DND-41 (cell line): ENCODE measurements around the gene UBTD1.
"Not testable (repeated sequence)": the region's sequence is repeated elsewhere in the genome, so short reads cannot be mapped to it uniquely, and the experiment has no call there.

Source experiments
- ATAC-seq: fragments of 200-7000 bp; cut with Tn5 transposase; 3 replicates; pipeline ENCODE4 v1.9.1; 2021; ENCODE audit warnings: low read depth; ENCODE audit not compliant: insufficient read depth
- DNase-seq: peaks from one replicate; pipeline ENCODE4 v3.0.0-alpha.2; 2020
- H2AFZ ChIP-seq: 2 replicates; pipeline ENCODE4 v1.6.0; 2012; ENCODE audit warnings: low read depth, low read length
- H3K27ac ChIP-seq: 2 replicates; pipeline ENCODE4 v1.5.1; 2012; ENCODE audit warnings: low read length, inconsistent platforms
- H3K27me3 ChIP-seq: fragments of 200-600 bp; sonication (generic); 2 replicates; pipeline ENCODE4 v1.6.0; 2012; ENCODE audit warnings: low read length, mild to moderate bottlenecking, inconsistent platforms; ENCODE audit not compliant: insufficient read depth, poor library complexity
- H3K36me3 ChIP-seq: 2 replicates; pipeline ENCODE4 v1.5.1; 2012; ENCODE audit warnings: low read length, inconsistent platforms; ENCODE audit not compliant: insufficient read depth
- H3K4me1 ChIP-seq: 2 replicates; pipeline ENCODE4 v1.5.1; 2012; ENCODE audit warnings: mild to moderate bottlenecking, low read length; ENCODE audit not compliant: insufficient read depth
- H3K4me2 ChIP-seq: 2 replicates; pipeline ENCODE4 v1.6.0; 2012; ENCODE audit warnings: mild to moderate bottlenecking, moderate library complexity, low read length, inconsistent platforms; ENCODE audit not compliant: insufficient read depth
- H3K4me3 ChIP-seq, 2 experiments: fragments of 200-600 bp in 1 of 2; shearing (Covaris generic) in 1 of 2; 2 replicates each; pipeline ENCODE4 v1.5.1; 2012 to 2016; ENCODE audit warnings: inconsistent platforms in 2 of 2, low read length in 2 of 2, mild to moderate bottlenecking in 2 of 2, low read depth in 1 of 2, moderate library complexity in 1 of 2
- H3K79me2 ChIP-seq: 2 replicates; pipeline ENCODE4 v1.6.0; 2012; ENCODE audit warnings: low read length, inconsistent platforms; ENCODE audit not compliant: insufficient read depth
- H3K9ac ChIP-seq: 2 replicates; pipeline ENCODE4 v1.6.0; 2012; ENCODE audit warnings: low read depth, mild to moderate bottlenecking, inconsistent platforms, low read length, moderate library complexity
- H3K9me3 ChIP-seq: 2 replicates; pipeline ENCODE4 v1.5.1; 2012; ENCODE audit warnings: low read length, moderate library complexity, mild to moderate bottlenecking, inconsistent platforms; ENCODE audit not compliant: insufficient read depth, severe bottlenecking
- H4K20me1 ChIP-seq: 2 replicates; pipeline ENCODE4 v1.6.0; 2012; ENCODE audit warnings: low read length; ENCODE audit not compliant: insufficient read depth
- EZH2 ChIP-seq: IDR thresholded peaks from 3 replicates; pipeline ENCODE4 v1.6.1; 2012; ENCODE audit warnings: borderline replicate concordance, low read depth, mild to moderate bottlenecking, moderate library complexity, low read length, inconsistent platforms; ENCODE audit not compliant: severe bottlenecking
- TF ChIP-seq, protein P1 (sequence below): IDR thresholded peaks from 2 replicates; pipeline ENCODE4 v1.5.1; 2012; ENCODE audit warnings: borderline replicate concordance, low read length, moderate library complexity, mild to moderate bottlenecking; ENCODE audit not compliant: poor library complexity, severe bottlenecking; ENCODE audit errors: extremely low read depth

The UBTD1 gene

DNA sequence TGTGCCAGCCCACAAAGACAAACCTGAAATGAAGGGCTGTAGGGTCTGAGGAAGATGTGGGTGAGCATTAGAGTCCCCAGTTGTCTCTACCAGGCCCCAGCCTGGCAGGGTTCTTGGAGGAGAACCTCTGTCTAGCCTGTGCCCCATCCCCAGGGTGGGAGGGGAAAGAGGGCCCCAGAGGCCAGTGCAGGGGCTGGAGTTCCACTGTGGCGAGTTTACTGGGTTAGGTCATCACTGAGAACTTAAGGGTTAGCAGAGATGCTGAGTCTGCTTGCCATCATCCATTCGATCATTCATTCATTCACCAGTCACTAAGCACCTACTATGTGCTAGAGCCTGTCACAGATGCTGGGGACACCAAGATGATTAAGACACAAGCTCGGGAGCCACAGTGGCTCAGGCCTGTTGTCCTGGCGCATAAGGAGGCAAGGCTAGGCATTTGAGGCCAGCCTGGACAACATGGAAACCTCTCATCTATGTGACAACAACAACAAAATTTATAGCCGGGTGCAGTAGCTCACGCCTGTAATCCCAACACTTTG is 76.5 kb downstream of the UBTD1 start:
- ATAC-seq (no peak), DNase-seq (no peak)
- H3K36me3 ChIP-seq: no peaks in the 10 kb centered on the region
- no peak overlapping the region for H3K4me3 ChIP-seq
- no peak for TF ChIP-seq EZH2
- TF ChIP-seq, protein P1, sequence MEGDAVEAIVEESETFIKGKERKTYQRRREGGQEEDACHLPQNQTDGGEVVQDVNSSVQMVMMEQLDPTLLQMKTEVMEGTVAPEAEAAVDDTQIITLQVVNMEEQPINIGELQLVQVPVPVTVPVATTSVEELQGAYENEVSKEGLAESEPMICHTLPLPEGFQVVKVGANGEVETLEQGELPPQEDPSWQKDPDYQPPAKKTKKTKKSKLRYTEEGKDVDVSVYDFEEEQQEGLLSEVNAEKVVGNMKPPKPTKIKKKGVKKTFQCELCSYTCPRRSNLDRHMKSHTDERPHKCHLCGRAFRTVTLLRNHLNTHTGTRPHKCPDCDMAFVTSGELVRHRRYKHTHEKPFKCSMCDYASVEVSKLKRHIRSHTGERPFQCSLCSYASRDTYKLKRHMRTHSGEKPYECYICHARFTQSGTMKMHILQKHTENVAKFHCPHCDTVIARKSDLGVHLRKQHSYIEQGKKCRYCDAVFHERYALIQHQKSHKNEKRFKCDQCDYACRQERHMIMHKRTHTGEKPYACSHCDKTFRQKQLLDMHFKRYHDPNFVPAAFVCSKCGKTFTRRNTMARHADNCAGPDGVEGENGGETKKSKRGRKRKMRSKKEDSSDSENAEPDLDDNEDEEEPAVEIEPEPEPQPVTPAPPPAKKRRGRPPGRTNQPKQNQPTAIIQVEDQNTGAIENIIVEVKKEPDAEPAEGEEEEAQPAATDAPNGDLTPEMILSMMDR: no peak
- H2AFZ ChIP-seq: no peak overlapping the region
- H3K79me2 ChIP-seq: no peaks in the 10 kb centered on the region
- H3K4me1 ChIP-seq: no peaks in the 10 kb centered on the region
- H3K9ac ChIP-seq: no peak overlapping the region
- H3K27me3 ChIP-seq: no peaks in the 10 kb centered on the region
- no peaks in the 10 kb centered on the region for H4K20me1 ChIP-seq
- H3K27ac ChIP-seq: no peak overlapping the region
- H3K4me2 ChIP-seq: no peak overlapping the region
- H3K9me3 ChIP-seq: no peaks in the 10 kb centered on the region

DNA sequence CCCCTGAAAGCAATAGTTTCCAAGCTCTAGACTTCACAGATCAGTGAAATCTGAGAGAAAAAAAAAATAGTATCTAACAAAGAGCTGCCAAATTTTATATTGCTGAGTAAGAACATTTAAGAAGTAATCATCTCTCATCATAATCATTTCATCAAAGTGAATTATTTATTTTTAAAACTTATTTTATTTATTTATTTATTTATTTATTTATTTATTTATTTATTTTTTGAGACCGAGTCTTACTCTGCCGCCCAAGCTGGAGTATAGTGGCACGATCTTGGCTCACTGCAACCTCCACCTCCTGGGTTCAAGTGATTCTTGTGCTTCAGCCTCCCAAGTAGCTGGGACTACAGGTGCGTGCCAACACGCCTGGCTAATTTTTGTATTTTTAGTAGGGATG is 77.8 kb downstream of the UBTD1 start:
- H3K27ac ChIP-seq, DNase-seq, H3K4me3 ChIP-seq, H3K9me3 ChIP-seq, ATAC-seq, H3K4me2 ChIP-seq, H4K20me1 ChIP-seq, H3K27me3 ChIP-seq, H3K36me3 ChIP-seq, H3K4me1 ChIP-seq, H3K9ac ChIP-seq, H3K79me2 ChIP-seq, H2AFZ ChIP-seq: not testable (repeated sequence)

DNA sequence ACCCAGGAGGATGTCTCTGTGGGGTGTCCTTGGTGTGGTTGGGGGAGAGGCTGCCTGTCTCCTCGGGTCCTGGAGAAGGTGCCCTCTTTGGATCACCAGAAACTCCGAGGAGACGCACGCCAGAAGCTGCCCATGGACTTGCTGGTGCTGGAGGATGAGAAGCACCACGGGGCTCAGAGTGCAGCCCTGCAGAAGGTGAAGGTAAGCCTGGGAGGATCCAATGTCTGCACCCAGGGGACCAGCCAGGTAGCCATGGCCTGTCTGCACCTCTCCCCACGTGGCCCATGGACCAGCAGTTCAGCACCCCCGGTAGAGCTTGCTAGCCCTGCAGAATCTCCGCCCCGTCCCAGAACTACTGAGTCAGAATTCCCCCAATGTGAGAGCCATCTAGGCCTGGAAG is 79.0 kb downstream of the UBTD1 start:
- Histone ChIP-seq H3K27ac (no peak overlapping the region), H3K79me2 (no peaks in the 10 kb centered on the region), H3K27me3 (no peaks in the 10 kb centered on the region), H4K20me1 (no peaks in the 10 kb centered on the region; the same call in 1 of the 2 replicates), H3K4me3 (no peak overlapping the region), H3K36me3 (no peaks in the 10 kb centered on the region), H3K4me1 (no peaks in the 10 kb centered on the region), H2AFZ (no peak overlapping the region), H3K4me2 (no peak overlapping the region), H3K9ac (no peak overlapping the region), H3K9me3 (no peaks in the 10 kb centered on the region)
- no peak for DNase-seq
- no peak for ATAC-seq
- TF ChIP-seq, protein P1: no peak

DNA sequence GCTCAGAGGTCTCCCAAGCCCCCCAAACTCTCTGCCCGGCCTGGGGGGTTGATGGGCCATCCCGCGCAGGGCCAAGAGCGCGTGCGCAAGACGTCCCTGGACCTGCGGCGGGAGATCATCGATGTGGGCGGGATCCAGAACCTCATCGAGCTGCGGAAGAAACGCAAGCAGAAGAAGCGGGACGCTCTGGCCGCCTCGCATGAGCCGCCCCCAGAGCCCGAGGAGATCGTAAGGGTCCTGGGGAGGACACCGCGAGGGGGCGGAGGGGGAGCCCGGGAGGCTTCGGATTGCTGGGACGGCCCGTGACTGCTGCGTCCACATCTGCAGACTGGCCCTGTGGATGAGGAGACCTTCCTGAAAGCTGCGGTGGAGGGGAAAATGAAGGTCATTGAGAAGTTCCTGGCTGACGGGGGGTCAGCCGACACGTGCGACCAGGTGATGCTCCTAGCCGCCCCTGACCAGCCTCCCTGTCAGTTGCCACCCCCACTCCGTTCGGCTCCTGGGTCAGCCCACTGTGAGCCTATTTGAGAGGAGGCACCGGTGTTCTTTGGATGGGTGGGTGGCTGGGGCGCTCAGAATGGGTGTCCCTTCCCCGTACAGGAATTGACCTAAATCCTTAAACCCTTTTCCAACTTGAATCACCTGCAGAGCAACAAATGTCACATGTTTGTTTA is 79.6 kb downstream of the UBTD1 start:
- TF ChIP-seq EZH2: no peak
- TF ChIP-seq, protein P1: no peak
- Histone ChIP-seq H3K9ac (no peak overlapping the region), H3K79me2 (no peaks in the 10 kb centered on the region), H3K4me1 (no peaks in the 10 kb centered on the region), H3K4me2 (no peak overlapping the region), H4K20me1 (no peaks in the 10 kb centered on the region; the same call in 1 of the 2 replicates), H3K27ac (no peak overlapping the region), H3K9me3 (no peaks in the 10 kb centered on the region), H2AFZ (no peak overlapping the region), H3K36me3 (no peaks in the 10 kb centered on the region), H3K4me3 (no peak overlapping the region), H3K27me3 (no peaks in the 10 kb centered on the region)
- DNase-seq: no peak
- ATAC-seq: no peak
